Glutamatergic neuron (in vitro differentiated cells): ENCODE measurements around the gene MAST4. TPM values are rescaled to one million over a fixed set of nuclear protein-coding genes. Genes with fewer than 3 reads are reported as not detected.

Experiments used
- DNase-seq: peaks from one replicate; pipeline ENCODE4 v3.0.0; 2022
- H3K27ac Mint-ChIP-seq: one replicate; pipeline ENCODE4 v1.8.0; 2020; ENCODE audit warnings: mild to moderate bottlenecking, mixed read lengths, inconsistent platforms; ENCODE audit not compliant: unreplicated experiment
- H3K27me3 Mint-ChIP-seq: one replicate; pipeline ENCODE4 v1.8.0; 2020; ENCODE audit warnings: mild to moderate bottlenecking, moderate library complexity, mixed read lengths, inconsistent platforms; ENCODE audit not compliant: unreplicated experiment
- H3K36me3 Mint-ChIP-seq: one replicate; pipeline ENCODE4 v1.8.0; 2020; ENCODE audit warnings: mild to moderate bottlenecking, mixed read lengths, inconsistent platforms; ENCODE audit not compliant: unreplicated experiment
- H3K4me1 Mint-ChIP-seq: one replicate; pipeline ENCODE4 v1.8.0; 2020; ENCODE audit warnings: mild to moderate bottlenecking, low read depth, mixed read lengths, inconsistent platforms; ENCODE audit not compliant: unreplicated experiment
- H3K4me3 Mint-ChIP-seq: one replicate; pipeline ENCODE4 v1.8.0; 2020; ENCODE audit warnings: mild to moderate bottlenecking, mixed read lengths, inconsistent platforms; ENCODE audit not compliant: unreplicated experiment
- H3K9me3 Mint-ChIP-seq: one replicate; pipeline ENCODE4 v1.8.0; 2020; ENCODE audit warnings: mild to moderate bottlenecking, moderate library complexity, mixed read lengths, inconsistent platforms; ENCODE audit not compliant: unreplicated experiment
- CTCF ChIP-seq: fragments of 200-600 bp; sonication (generic); IDR thresholded peaks from one replicate; pipeline ENCODE4 v1.5.0; 2021; ENCODE audit not compliant: partially characterized antibody, unreplicated experiment
- total RNA-seq: library from RNA; stranded (reverse); fragmentation: NEBNext Ultra II Directional; extraction: Animal tissue kit (Norgen Biotek cat#: 25700); gene quantifications from one replicate; pipeline ENCODE4 v1.2.1, GENCODE V29; 2021; ENCODE audit not compliant: unreplicated experiment

Gene MAST4
- total RNA-seq, 1 donor from 2014 or later = 11.5 TPM

GRCh38 chr5:66553916-66554575 lies 42.1 kb upstream of the MAST4 start:
- Mint-ChIP-seq H3K4me1 (no peaks in the 10 kb centered on the region), H3K36me3 (peaks cover 5% of the 10 kb centered on the region), H3K9me3 (peaks cover 5% of the 10 kb centered on the region), H3K27ac (no peak overlapping the region), H3K27me3 (peaks cover under 1% of the 10 kb centered on the region), H3K4me3 (no peak overlapping the region)
- no peak for TF ChIP-seq CTCF
- DNase-seq = no peak

DNA sequence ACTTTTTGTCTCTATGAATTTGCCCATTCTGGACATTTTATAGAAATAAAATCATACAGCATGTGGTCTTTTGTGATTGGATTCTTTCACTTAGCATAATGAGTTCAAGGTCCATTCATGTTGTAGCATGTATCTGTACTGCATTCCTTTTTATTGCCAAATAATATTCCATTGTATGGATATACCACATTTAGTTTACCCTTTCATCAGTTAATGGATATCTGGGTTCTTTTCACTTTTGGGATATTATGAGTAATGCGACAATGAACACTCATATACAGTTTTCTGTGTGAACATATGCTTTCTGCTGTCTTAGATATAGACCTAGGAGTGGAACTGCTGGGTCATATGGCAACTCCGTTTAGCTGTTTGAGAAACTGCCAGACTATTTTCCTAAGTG lies 41.3 kb upstream of the MAST4 start:
- Mint-ChIP-seq H3K27me3 (peaks cover 2% of the 10 kb centered on the region), H3K27ac (no peak overlapping the region), H3K4me1 (no peaks in the 10 kb centered on the region), H3K9me3 (peaks cover 3% of the 10 kb centered on the region), H3K36me3 (peaks cover 5% of the 10 kb centered on the region), H3K4me3 (no peak overlapping the region)
- no peak for DNase-seq
- no peak for TF ChIP-seq CTCF

- peaks cover 3% of the 10 kb centered on the region for H3K9me3 Mint-ChIP-seq
Measured at GRCh38 chr5:66558560-66558959, 37.6 kb upstream of the MAST4 start.

GRCh38 chr5:66560371-66560770 lies 35.8 kb upstream of the MAST4 start:
- TF ChIP-seq CTCF = no peak
- H3K27me3 Mint-ChIP-seq = peaks cover 4% of the 10 kb centered on the region
- H3K4me1 Mint-ChIP-seq = no peaks in the 10 kb centered on the region
- H3K9me3 Mint-ChIP-seq = peaks cover 3% of the 10 kb centered on the region
- H3K36me3 Mint-ChIP-seq = peaks cover 3% of the 10 kb centered on the region
- DNase-seq = no peak
- H3K27ac Mint-ChIP-seq = no peak overlapping the region
- H3K4me3 Mint-ChIP-seq = no peak overlapping the region

More at GRCh38 chr5:66558560-66558959, 37.6 kb upstream of the MAST4 start:
- no peak for TF ChIP-seq CTCF
- peaks cover 4% of the 10 kb centered on the region for H3K27me3 Mint-ChIP-seq
- no peak for DNase-seq
- no peak overlapping the region for H3K4me3 Mint-ChIP-seq
- no peaks in the 10 kb centered on the region for H3K4me1 Mint-ChIP-seq
- H3K36me3 Mint-ChIP-seq = peaks cover 5% of the 10 kb centered on the region
- H3K27ac Mint-ChIP-seq = no peak overlapping the region

- peaks cover 3% of the 10 kb centered on the region for H3K9me3 Mint-ChIP-seq
- TF ChIP-seq CTCF = no peak
- no peaks in the 10 kb centered on the region for H3K4me1 Mint-ChIP-seq
- peaks cover 4% of the 10 kb centered on the region for H3K27me3 Mint-ChIP-seq
- H3K4me3 Mint-ChIP-seq = no peak overlapping the region
- no peaks in the 10 kb centered on the region for H3K36me3 Mint-ChIP-seq
- H3K27ac Mint-ChIP-seq = no peak overlapping the region
- no peak for DNase-seq
Measured at GRCh38 chr5:66561256-66561990, 34.8 kb upstream of the MAST4 start.
